ENCODE results near the gene NOC2L.

The NOC2L gene

DNA sequence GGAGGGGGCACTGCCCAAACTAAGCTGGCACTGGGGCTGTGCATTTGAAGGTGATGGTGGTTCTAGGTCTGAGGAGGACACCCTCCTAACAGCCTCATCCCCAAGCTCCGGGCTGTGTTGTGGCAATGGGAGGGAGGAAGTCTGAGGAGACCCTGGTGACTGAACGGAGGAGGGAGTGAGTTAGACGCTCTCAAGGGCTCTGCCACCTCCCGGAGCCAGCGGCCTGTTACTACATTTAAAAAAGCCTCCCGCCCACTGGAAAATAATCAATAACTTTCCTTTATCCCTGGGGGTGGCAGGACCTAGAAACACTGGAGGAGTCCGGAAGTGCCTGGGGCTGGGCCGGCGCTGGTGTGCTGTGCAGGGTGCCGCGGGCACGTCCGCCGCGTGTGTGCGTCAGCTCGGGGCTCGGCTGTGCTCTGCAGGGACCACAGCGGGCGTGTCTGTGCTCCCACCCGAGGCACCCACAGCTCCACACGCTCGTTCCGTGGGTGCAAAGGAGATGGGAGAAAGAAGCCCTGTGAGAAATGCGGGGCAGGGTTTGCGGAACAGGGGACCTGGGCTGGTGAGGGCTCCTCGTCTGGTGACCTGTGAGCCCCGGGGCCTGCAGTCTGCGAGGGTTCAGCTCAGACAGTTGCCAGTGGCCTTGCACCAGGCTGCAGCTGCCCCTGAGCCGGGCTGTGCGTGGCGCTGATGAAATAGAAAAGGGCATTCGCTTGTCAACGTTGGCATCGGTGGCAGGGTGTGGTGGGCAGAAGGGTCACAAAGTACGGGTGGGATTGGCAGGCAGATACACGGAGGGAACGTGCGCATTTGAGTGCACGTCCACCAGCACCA is 30.0 kb downstream of the NOC2L start:
- no peak overlapping the region for H3K9ac ChIP-seq (ENCODE audit: low read depth in 1 of 2, low read length in 2 of 2)
- peaks cover 0 to 8% of the 10 kb centered on the region in 2 donors for H3K4me1 ChIP-seq (ENCODE audit: control insufficient read depth in 1 of 2, insufficient read depth in 2 of 2, low read length in 2 of 2)
- no peaks in the 10 kb centered on the region for H3K36me3 ChIP-seq (ENCODE audit: control insufficient read depth in 1 of 2, insufficient read depth in 2 of 2, low read length in 2 of 2)
- no peaks in the 10 kb centered on the region for H3K9me3 ChIP-seq (ENCODE audit: control insufficient read depth in 1 of 2, low read length in 2 of 2)
- H3K27me3 ChIP-seq (ENCODE audit: control insufficient read depth in 1 of 2, insufficient read depth in 2 of 2, low read length in 2 of 2), result peaks cover 57 to 80% of the 10 kb centered on the region in 2 donors
- no peak overlapping the region for H3K27ac ChIP-seq (ENCODE audit: low read depth, low read length)
- no peak overlapping the region for H3K4me3 ChIP-seq (ENCODE audit: low read depth in 1 of 2, low read length in 2 of 2)

DNA sequence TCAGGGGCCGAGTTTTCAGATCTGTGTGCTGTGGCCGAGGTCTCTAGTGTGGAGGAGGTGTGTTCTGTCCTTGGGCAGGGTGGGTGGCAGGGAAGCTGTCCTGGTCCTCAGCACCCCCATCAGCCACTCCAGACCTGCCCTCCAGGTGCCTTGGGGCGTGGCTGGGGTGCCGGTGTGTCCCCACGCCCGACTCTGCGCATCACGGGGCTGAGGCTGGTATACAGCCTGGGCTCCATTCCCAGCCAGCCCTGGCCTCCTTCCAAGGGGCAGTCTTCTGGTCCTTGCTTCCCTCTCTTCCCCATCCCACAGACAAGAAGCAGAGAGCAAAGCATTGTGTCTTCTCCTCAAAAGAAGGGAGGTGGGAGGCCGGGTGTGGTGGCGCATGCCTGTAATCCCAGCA is 31.3 kb downstream of the NOC2L start:
- Histone ChIP-seq H3K4me3 (ENCODE audit: low read depth in 1 of 2, low read length in 2 of 2) (no peak overlapping the region), H3K27me3 (ENCODE audit: control insufficient read depth in 1 of 2, insufficient read depth in 2 of 2, low read length in 2 of 2) (peaks cover 56 to 80% of the 10 kb centered on the region in 2 donors), H3K9me3 (ENCODE audit: control insufficient read depth in 1 of 2, low read length in 2 of 2) (no peaks in the 10 kb centered on the region), H3K9ac (ENCODE audit: low read depth in 1 of 2, low read length in 2 of 2) (no peak overlapping the region), H3K27ac (ENCODE audit: low read depth, low read length) (no peak overlapping the region), H3K4me1 (ENCODE audit: control insufficient read depth in 1 of 2, insufficient read depth in 2 of 2, low read length in 2 of 2) (peaks cover 7 to 17% of the 10 kb centered on the region in 2 donors), H3K36me3 (ENCODE audit: control insufficient read depth in 1 of 2, insufficient read depth in 2 of 2, low read length in 2 of 2) (no peaks in the 10 kb centered on the region)

DNA sequence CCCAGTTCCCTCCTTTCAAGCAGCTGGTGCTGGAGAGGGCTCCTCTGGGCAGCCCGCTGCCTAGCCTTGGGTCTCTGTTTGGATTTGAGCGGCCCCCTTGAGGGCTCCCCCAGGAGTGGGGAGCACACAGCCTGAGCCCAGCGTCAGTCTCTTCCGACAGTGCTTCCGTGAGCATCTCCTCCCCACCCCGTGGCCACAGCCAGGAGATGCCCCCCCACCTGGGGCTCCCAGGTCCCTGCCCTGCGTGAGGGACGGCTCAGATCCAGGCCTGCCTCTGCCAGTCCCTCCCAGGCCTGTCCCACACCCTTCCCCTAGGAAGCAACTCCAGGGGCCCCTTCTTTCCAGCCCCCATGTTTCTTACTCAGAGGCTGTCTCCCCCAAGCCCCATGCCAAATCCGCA is 31.8 kb downstream of the NOC2L start:
- H3K27ac ChIP-seq (ENCODE audit: low read depth, low read length), result no peak overlapping the region
- H3K9ac ChIP-seq (ENCODE audit: low read depth in 1 of 2, low read length in 2 of 2), result no peak overlapping the region
- peaks cover 9 to 17% of the 10 kb centered on the region in 2 donors for H3K4me1 ChIP-seq (ENCODE audit: control insufficient read depth in 1 of 2, insufficient read depth in 2 of 2, low read length in 2 of 2)
- H3K4me3 ChIP-seq (ENCODE audit: low read depth in 1 of 2, low read length in 2 of 2), result no peak overlapping the region
- H3K9me3 ChIP-seq (ENCODE audit: control insufficient read depth in 1 of 2, low read length in 2 of 2), result no peaks in the 10 kb centered on the region
- H3K27me3 ChIP-seq (ENCODE audit: control insufficient read depth in 1 of 2, insufficient read depth in 2 of 2, low read length in 2 of 2), result peaks cover 57 to 80% of the 10 kb centered on the region in 2 donors
- no peaks in the 10 kb centered on the region for H3K36me3 ChIP-seq (ENCODE audit: control insufficient read depth in 1 of 2, insufficient read depth in 2 of 2, low read length in 2 of 2)

DNA sequence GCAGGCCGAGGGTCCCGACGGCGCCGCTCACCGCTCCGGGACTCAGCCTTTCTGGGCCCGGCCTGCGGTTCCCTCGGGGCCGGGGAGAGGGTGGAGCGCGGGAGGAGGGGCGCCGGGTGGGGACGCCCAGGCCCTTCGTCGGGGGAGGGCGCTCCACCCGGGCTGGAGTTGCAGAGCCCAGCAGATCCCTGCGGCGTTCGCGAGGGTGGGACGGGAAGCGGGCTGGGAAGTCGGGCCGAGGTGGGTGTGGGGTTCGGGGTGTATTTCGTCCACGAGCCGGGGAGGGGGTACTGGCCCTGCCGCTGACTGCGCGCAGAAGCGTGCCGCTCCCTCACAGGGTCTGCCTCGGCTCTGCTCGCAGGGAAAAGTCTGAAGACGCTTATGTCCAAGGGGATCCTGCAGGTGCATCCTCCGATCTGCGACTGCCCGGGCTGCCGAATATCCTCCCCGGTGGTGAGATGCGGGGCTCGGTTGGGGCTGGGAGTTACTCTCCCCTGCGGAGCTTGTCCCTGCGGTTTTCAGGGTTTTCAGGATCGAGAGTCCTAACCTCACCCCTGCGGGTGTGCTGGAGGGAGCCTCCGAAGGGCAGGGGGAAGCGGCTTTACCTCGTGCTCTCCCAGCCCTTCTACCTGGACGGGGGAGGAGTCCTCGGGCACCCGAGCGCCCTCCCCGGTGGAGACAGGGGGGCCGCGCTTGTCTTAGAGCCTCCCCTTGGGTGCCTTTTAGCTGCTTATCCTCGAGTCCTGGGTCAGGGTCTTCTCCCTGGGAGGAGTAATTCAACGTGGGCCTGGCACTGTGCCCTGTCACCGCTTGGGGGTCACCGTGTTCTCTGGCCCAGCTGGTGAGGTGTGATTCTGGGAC is 33.3 kb downstream of the NOC2L start:
- peaks cover 65 to 79% of the 10 kb centered on the region in 2 donors for H3K27me3 ChIP-seq (ENCODE audit: control insufficient read depth in 1 of 2, insufficient read depth in 2 of 2, low read length in 2 of 2)
- H3K9ac ChIP-seq (ENCODE audit: low read depth in 1 of 2, low read length in 2 of 2), result no peak overlapping the region
- no peaks in the 10 kb centered on the region for H3K9me3 ChIP-seq (ENCODE audit: control insufficient read depth in 1 of 2, low read length in 2 of 2)
- peaks cover 18 to 24% of the 10 kb centered on the region in 2 donors for H3K4me1 ChIP-seq (ENCODE audit: control insufficient read depth in 1 of 2, insufficient read depth in 2 of 2, low read length in 2 of 2)
- H3K36me3 ChIP-seq (ENCODE audit: control insufficient read depth in 1 of 2, insufficient read depth in 2 of 2, low read length in 2 of 2), result no peaks in the 10 kb centered on the region
- no peak overlapping the region for H3K27ac ChIP-seq (ENCODE audit: low read depth, low read length)
- no peak overlapping the region for H3K4me3 ChIP-seq (ENCODE audit: low read depth in 1 of 2, low read length in 2 of 2)

DNA sequence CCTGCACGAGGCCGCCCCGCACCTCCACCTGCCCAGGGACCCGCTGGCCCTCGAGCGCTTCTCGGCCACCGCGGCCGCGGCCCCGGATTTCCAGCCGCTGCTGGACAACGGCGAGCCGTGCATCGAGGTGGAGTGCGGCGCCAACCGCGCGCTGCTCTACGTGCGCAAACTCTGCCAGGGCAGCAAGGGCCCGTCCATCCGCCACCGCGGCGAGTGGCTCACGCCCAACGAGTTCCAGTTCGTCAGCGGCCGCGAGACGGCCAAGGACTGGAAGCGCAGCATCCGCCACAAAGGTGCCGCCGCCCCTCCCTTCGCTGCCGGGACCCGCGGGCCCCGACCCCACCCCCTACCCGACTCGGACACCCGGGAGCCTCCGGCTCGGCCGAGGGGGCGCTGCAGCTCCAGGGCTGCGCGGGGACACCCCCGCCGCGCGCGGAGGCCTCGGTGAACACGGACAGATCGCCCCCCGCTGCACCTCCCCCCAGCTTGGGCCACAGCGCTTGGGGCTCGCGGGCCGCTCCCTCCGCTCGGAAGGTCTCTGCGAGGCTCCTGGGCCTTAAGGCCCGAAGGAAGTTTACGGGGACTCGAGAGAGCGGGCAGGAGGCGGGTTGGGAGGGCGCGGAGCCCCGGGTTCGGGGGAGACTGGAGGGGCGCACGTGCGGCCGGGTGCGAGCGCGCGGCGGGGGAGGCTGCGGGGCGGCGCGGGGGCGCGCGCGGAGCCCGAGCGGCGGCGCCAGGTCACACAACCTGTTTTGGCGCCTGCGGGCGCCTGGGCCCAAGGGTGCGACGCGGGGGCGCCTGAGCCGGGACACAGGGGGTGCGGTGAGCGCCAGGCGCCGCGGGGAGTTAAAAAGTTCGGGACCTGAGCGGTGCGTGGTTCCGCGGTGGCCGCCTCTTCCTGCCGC is 34.1 kb downstream of the NOC2L start:
- H3K27me3 ChIP-seq (ENCODE audit: control insufficient read depth in 1 of 2, insufficient read depth in 2 of 2, low read length in 2 of 2), result peaks cover 70 to 80% of the 10 kb centered on the region in 2 donors
- no peaks in the 10 kb centered on the region for H3K9me3 ChIP-seq (ENCODE audit: control insufficient read depth in 1 of 2, low read length in 2 of 2)
- no peaks in the 10 kb centered on the region for H3K36me3 ChIP-seq (ENCODE audit: control insufficient read depth in 1 of 2, insufficient read depth in 2 of 2, low read length in 2 of 2)
- peak overlapping the region in 1 of 2 donors; percentile 58 for H3K4me3 ChIP-seq (ENCODE audit: low read depth in 1 of 2, low read length in 2 of 2)
- peaks cover 27 to 33% of the 10 kb centered on the region in 2 donors for H3K4me1 ChIP-seq (ENCODE audit: control insufficient read depth in 1 of 2, insufficient read depth in 2 of 2, low read length in 2 of 2)
- no peak overlapping the region for H3K9ac ChIP-seq (ENCODE audit: low read depth in 1 of 2, low read length in 2 of 2)
- H3K27ac ChIP-seq (ENCODE audit: low read depth, low read length), result no peak overlapping the region

DNA sequence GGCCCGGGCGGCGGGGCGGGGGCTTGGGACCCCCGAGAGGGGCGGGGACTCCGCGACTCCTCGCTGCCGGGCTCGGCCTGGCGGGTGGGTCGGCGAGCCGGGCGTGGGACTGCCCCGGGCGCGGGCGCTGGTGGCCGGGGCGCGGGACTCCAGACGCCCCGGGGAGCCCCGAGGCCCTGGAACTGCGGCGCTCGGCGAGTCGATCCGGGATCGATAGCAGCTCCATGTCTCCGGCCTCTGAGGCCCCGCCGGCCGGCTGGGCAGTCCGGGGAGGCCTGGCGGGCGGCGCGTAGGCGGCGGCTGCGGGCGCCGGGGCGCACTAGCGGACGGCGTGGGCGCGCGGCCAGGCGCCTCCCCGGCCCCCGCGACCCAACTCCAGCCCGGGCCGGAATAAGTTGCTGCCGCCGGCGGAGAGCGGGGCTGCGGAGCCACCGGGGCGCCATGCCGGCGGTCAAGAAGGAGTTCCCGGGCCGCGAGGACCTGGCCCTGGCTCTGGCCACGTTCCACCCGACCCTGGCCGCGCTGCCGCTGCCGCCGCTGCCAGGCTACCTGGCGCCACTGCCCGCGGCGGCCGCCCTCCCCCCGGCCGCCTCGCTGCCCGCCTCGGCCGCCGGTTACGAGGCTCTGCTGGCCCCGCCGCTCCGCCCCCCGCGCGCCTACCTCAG is 34.9 kb downstream of the NOC2L start:
- H3K4me3 ChIP-seq (ENCODE audit: low read depth in 1 of 2, low read length in 2 of 2), result no peak overlapping the region
- H3K27me3 ChIP-seq (ENCODE audit: control insufficient read depth in 1 of 2, insufficient read depth in 2 of 2, low read length in 2 of 2), result peaks cover 77 to 81% of the 10 kb centered on the region in 2 donors
- H3K27ac ChIP-seq (ENCODE audit: low read depth, low read length), result no peak overlapping the region

DNA sequence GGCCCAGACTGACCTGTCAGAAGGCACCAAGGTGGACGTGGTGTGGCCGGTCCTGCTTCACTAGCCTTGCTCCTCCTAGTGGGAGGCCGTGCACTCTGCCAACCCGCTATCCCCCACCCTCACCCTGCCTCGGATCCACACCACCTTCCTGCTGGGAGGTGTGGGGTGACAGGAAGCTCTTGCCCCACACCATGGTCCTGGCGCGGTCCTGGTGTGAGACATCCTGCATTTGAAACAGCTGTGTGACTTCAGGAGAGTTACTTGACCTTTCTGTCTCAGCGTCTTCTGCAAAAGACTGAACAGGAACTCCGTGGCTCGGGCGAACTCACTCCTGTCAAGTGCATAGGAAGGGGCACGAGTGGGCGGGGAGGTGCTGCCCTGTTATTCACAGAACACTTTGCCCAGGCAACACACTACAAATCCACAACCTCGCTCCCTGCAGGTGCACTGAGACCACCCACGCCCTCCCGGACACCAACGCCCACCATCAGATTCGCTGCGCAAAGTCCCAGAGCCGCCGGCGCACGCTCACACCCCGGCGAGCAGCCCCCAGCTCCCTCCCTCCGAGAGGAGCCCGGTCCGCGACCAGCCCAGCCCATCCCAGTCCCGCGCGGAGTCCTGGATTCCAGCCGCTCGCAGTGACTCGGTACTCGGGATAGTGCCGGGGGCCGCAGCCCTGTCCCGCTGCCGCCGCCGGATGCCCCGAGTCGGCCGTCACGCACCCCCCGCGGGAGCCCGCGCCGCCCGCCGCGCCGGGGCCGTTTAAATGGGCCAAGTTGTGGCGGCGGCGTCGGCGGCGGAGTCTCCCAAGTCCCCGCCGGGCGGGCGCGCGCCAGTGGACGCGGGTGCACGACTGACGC is 35.7 kb downstream of the NOC2L start, which contains the start of gene SAMD11:
Gene SAMD11, plus strand, starts transcription at position 793 of the 860 bp plus-strand sequence. CDS start 509 bp downstream, outside the sequence.
- peaks cover 27 to 34% of the 10 kb centered on the region in 2 donors for H3K4me1 ChIP-seq (ENCODE audit: control insufficient read depth in 1 of 2, insufficient read depth in 2 of 2, low read length in 2 of 2)
- H3K9me3 ChIP-seq (ENCODE audit: control insufficient read depth in 1 of 2, low read length in 2 of 2), result no peaks in the 10 kb centered on the region
- H3K9ac ChIP-seq (ENCODE audit: low read depth in 1 of 2, low read length in 2 of 2), result no peak within 1 kb of the TSS
- no peak within 1 kb of the TSS for H3K27ac ChIP-seq (ENCODE audit: low read depth, low read length)
- H3K36me3 ChIP-seq (ENCODE audit: control insufficient read depth in 1 of 2, insufficient read depth in 2 of 2, low read length in 2 of 2), result no peaks in the 10 kb centered on the region
- peak within 1 kb of the TSS; percentile 40 to 58 for H3K4me3 ChIP-seq (ENCODE audit: low read depth in 1 of 2, low read length in 2 of 2)
- H3K27me3 ChIP-seq (ENCODE audit: control insufficient read depth in 1 of 2, insufficient read depth in 2 of 2, low read length in 2 of 2), result peaks cover 78 to 81% of the 10 kb centered on the region in 2 donors

More for the DNA sequence above, 34.9 kb downstream of the NOC2L start:
- no peak overlapping the region for H3K9ac ChIP-seq (ENCODE audit: low read depth in 1 of 2, low read length in 2 of 2)
- H3K4me1 ChIP-seq (ENCODE audit: control insufficient read depth in 1 of 2, insufficient read depth in 2 of 2, low read length in 2 of 2), result peaks cover 27 to 34% of the 10 kb centered on the region in 2 donors
- H3K36me3 ChIP-seq (ENCODE audit: control insufficient read depth in 1 of 2, insufficient read depth in 2 of 2, low read length in 2 of 2), result no peaks in the 10 kb centered on the region
- H3K9me3 ChIP-seq (ENCODE audit: control insufficient read depth in 1 of 2, low read length in 2 of 2), result no peaks in the 10 kb centered on the region

DNA sequence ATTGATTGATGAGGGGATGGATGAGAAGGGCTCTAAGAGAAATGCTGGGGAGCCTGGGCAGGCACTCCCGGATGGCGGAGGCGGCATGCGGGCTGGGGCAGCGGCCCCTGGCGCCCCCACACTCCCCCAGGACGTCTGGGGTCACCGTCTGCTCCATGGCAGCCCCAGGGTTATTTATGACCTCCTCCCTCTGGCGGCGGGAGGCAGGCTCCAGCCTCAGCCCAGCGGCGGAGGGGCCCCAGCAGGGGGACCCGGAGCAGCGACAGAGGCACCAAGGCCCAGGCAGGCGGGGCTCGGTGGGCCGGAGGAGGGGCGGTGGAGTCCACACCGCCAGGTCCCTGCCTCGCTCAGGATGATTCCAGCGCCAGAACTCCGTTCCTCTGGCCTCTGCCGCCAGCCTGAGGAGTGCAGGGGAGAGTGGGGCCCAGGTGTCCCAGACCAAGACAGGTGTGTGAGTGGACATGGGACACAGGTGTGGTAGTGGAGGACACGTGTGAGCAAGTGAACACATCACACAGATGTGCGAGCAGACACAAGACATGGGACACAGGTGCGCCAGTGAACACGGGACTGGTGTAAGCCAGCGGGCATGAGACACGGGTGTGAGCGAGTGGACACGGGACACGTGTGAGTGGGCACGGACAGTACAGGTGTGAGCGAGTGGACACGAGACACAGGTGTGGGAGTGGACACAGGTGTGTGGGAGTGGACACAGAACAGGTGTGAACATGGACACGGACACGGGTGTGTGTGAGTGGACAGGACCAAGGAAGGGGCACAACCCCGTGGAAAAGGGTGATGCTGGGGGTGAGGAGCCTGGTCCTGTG is 37.8 kb downstream of the NOC2L start:
- Histone ChIP-seq H3K27me3 (ENCODE audit: control insufficient read depth in 1 of 2, insufficient read depth in 2 of 2, low read length in 2 of 2) (peaks cover 77 to 83% of the 10 kb centered on the region in 2 donors), H3K36me3 (ENCODE audit: control insufficient read depth in 1 of 2, insufficient read depth in 2 of 2, low read length in 2 of 2) (no peaks in the 10 kb centered on the region), H3K4me3 (ENCODE audit: low read depth in 1 of 2, low read length in 2 of 2) (peak overlapping the region in 1 of 2 donors; percentile 32), H3K27ac (ENCODE audit: low read depth, low read length) (no peak overlapping the region), H3K9me3 (ENCODE audit: control insufficient read depth in 1 of 2, low read length in 2 of 2) (no peaks in the 10 kb centered on the region), H3K4me1 (ENCODE audit: control insufficient read depth in 1 of 2, insufficient read depth in 2 of 2, low read length in 2 of 2) (peaks cover 36 to 46% of the 10 kb centered on the region in 2 donors), H3K9ac (ENCODE audit: low read depth in 1 of 2, low read length in 2 of 2) (no peak overlapping the region)

All from duodenal mucosa (tissue), 2 donors.